IMR-90 (cell line): ENCODE measurements around the gene SMC1B. TPM values are rescaled to one million over a fixed set of nuclear protein-coding genes. Genes with fewer than 3 reads are reported as not detected.
A peak's percentile ranks its signal among the peaks of the same experiment; 100 is the strongest.

ENCODE experiments used
- ATAC-seq: fragments of 200-7000 bp; cut with Tn5 transposase; 2 replicates; pipeline ENCODE4 v1.9.1; 2020; ENCODE audit warnings: low read depth, mild to moderate bottlenecking, moderate library complexity
- BruUV-seq: library from RNA; stranded (reverse); fragments of 400-500 nt; replicated peaks from 2 replicates; lab custom pipeline; 2021; lab: Mats Ljungman, UMichigan
- CTCF ChIA-PET: fragments of 300-600 bp; formaldehyde crosslinking; extraction: SDS; loops from one replicate; lab custom pipeline; 2021; ENCODE audit warnings: antibody characterized with exemption; lab: Yijun Ruan, JAX
- POLR2A ChIA-PET: fragments of 300-600 bp; sonication (Branson Sonifier 250); formaldehyde crosslinking; loops from one replicate; lab custom pipeline; 2022; ENCODE audit warnings: antibody characterized with exemption; ENCODE audit not compliant: unreplicated experiment; lab: Charles Lee
- DNase-seq: peaks from one replicate; pipeline ENCODE4 v3.0.0; 2013
- H2AFZ ChIP-seq: replicated peaks from 2 replicates; pipeline ENCODE3; 2013; ENCODE audit warnings: low read length, mild to moderate bottlenecking; ENCODE audit not compliant: poor library complexity
- H2AK5ac ChIP-seq: 2 replicates; pipeline ENCODE4 v1.6.1; 2013; ENCODE audit warnings: low read depth, low read length, inconsistent platforms
- H2AK9ac ChIP-seq: replicated peaks from 2 replicates; pipeline ENCODE3; 2013; ENCODE audit warnings: mild to moderate bottlenecking, low read depth, low read length, moderate library complexity; ENCODE audit not compliant: poor library complexity
- H2BK120ac ChIP-seq: 2 replicates; pipeline ENCODE4 v1.6.1; 2013; ENCODE audit warnings: low read depth, low read length, inconsistent platforms
- H2BK15ac ChIP-seq: 3 replicates; pipeline ENCODE4 v1.6.1; 2013; ENCODE audit warnings: low read depth, low read length, inconsistent platforms
- H2BK20ac ChIP-seq: 2 replicates; pipeline ENCODE4 v1.6.1; 2013; ENCODE audit warnings: low read depth, mild to moderate bottlenecking, inconsistent platforms, low read length, moderate library complexity
- H2BK5ac ChIP-seq: 2 replicates; pipeline ENCODE4 v1.6.1; 2013; ENCODE audit warnings: mild to moderate bottlenecking, low read depth, low read length, inconsistent platforms; ENCODE audit not compliant: poor library complexity, severe bottlenecking
- H3K14ac ChIP-seq: replicated peaks from 2 replicates; pipeline ENCODE4 v1.6.1; 2013; ENCODE audit warnings: low read depth, low read length, inconsistent platforms
- H3K18ac ChIP-seq: 2 replicates; pipeline ENCODE4 v1.6.1; 2013; ENCODE audit warnings: low read depth, low read length, control low read depth
- H3K23ac ChIP-seq: 2 replicates; pipeline ENCODE4 v1.6.1; 2013; ENCODE audit warnings: low read depth, low read length, inconsistent platforms
- H3K27ac ChIP-seq: 2 replicates; pipeline ENCODE4 v1.5.1; 2013; ENCODE audit warnings: mild to moderate bottlenecking, control low read depth, low read length; ENCODE audit not compliant: insufficient read depth
- H3K27me3 ChIP-seq: 2 replicates; pipeline ENCODE4 v1.6.1; 2013; ENCODE audit warnings: low read length; ENCODE audit not compliant: control insufficient read depth, insufficient read depth
- H3K36me3 ChIP-seq: 2 replicates; pipeline ENCODE4 v1.6.1; 2013; ENCODE audit warnings: low read length, mixed read lengths; ENCODE audit not compliant: control insufficient read depth, insufficient read depth
- H3K4ac ChIP-seq: 2 replicates; pipeline ENCODE4 v1.6.1; 2013; ENCODE audit warnings: low read depth, low read length, inconsistent platforms
- H3K4me1 ChIP-seq: 2 replicates; pipeline ENCODE4 v1.6.1; 2013; ENCODE audit warnings: low read length, mixed read lengths; ENCODE audit not compliant: control insufficient read depth, insufficient read depth
- H3K4me2 ChIP-seq: 2 replicates; pipeline ENCODE4 v1.6.1; 2013; ENCODE audit warnings: low read depth, mild to moderate bottlenecking, control low read depth, low read length, moderate library complexity
- H3K4me3 ChIP-seq: 2 replicates; pipeline ENCODE4 v1.5.1; 2013; ENCODE audit warnings: low read depth, mild to moderate bottlenecking, control low read depth, low read length, moderate library complexity; ENCODE audit not compliant: insufficient read depth
- H3K56ac ChIP-seq: 2 replicates; pipeline ENCODE4 v1.6.1; 2013; ENCODE audit warnings: low read length, inconsistent platforms; ENCODE audit not compliant: insufficient read depth; ENCODE audit errors: extremely low read depth
- H3K79me1 ChIP-seq, 2 experiments: 2 replicates each; pipeline ENCODE4 v1.6.1; 2013; ENCODE audit warnings: low read length in 2 of 2, inconsistent platforms in 1 of 2, low read depth in 1 of 2
- H3K9ac ChIP-seq: 2 replicates; pipeline ENCODE4 v1.6.1; 2013; ENCODE audit warnings: low read depth, low read length, control low read depth
- H3K9me1 ChIP-seq: 2 replicates; pipeline ENCODE4 v1.6.1; 2013; ENCODE audit warnings: low read length, inconsistent platforms; ENCODE audit not compliant: insufficient read depth
- H3K9me3 ChIP-seq: 2 replicates; pipeline ENCODE4 v1.6.1; 2013; ENCODE audit warnings: low read length; ENCODE audit not compliant: control insufficient read depth, insufficient read depth
- H4K20me1 ChIP-seq: 2 replicates; pipeline ENCODE4 v1.6.1; 2013; ENCODE audit warnings: low read length, inconsistent platforms; ENCODE audit not compliant: insufficient read depth
- H4K5ac ChIP-seq: 2 replicates; pipeline ENCODE4 v1.6.1; 2013; ENCODE audit warnings: mild to moderate bottlenecking, low read depth, low read length, control low read depth
- H4K8ac ChIP-seq, 2 experiments: 2 replicates each; pipeline ENCODE4 v1.6.1; 2013; ENCODE audit warnings: low read depth in 2 of 2, low read length in 2 of 2, control low read depth in 1 of 2, inconsistent platforms in 1 of 2
- H4K91ac ChIP-seq: 2 replicates; pipeline ENCODE4 v1.6.1; 2013; ENCODE audit warnings: low read depth, low read length, inconsistent platforms; ENCODE audit not compliant: insufficient read depth
- CTCF ChIP-seq: conservative IDR thresholded peaks from 2 replicates; pipeline ENCODE4 v1.5.1; 2012; ENCODE audit warnings: mild to moderate bottlenecking, low read depth, low read length, improper control_type of control experiment
- FOS ChIP-seq: fragments of 150-350 bp; IDR thresholded peaks from 2 replicates; pipeline ENCODE4 v1.6.1; 2016; ENCODE audit warnings: low read depth, low read length
- MXI1 ChIP-seq: IDR thresholded peaks from 2 replicates; pipeline ENCODE4 v1.6.1; 2012; ENCODE audit warnings: low read depth, mild to moderate bottlenecking, low read length, moderate library complexity, borderline replicate concordance
- SMC3 ChIP-seq: fragments of 150-350 bp; IDR thresholded peaks from 2 replicates; pipeline ENCODE4 v1.6.1; 2016; ENCODE audit warnings: low read depth, mild to moderate bottlenecking, antibody characterized with exemption, low read length, moderate library complexity
- WGBS, 2 experiments: methylation state at CpG; one replicate each; pipeline versions ENCODE4 v1.1.5 to v1.1.7; 2013; ENCODE audit warnings: missing lambda C conversion rate in 2 of 2; ENCODE audit not compliant: insufficient read length in 1 of 2; ENCODE audit errors: extremely low coverage in 2 of 2; 5-methylcytosine and 5-hydroxymethylcytosine counted together
- dilution Hi-C: fragments of 300-500 bp; cut with HindIII; formaldehyde crosslinking; loops from one replicate; pipeline ENCODE4 v1.14.3; 2018; ENCODE audit warnings: low sequenced_read_pairs; ENCODE audit not compliant: unreplicated experiment
- in situ Hi-C: fragments of 300-500 bp; cut with MboI; formaldehyde crosslinking; loops from 3 replicates; pipeline ENCODE4 v1.14.3; 2019; ENCODE audit warnings: low sequenced_read_pairs, inconsistent platforms, mixed read lengths
- intact Hi-C: fragments of 100-400 bp; cut with micrococcal nuclease; formaldehyde crosslinking; loops from 2 replicates; pipeline ENCODE4 v1.10.0; 2022
- polyA plus RNA-seq, 3 experiments: library from polyadenylated mRNA; depleted of rRNA; stranded (reverse); fragments of >200 nt; gene quantifications; 2 replicates each; pipeline ENCODE4 v1.2.3, GENCODE V29; 2012; ENCODE audit warnings: low replicate concordance in 1 of 3
- total RNA-seq: library from RNA; depleted of rRNA; stranded (reverse); fragments of >200 nt; gene quantifications from 2 replicates; pipeline ENCODE4 v1.2.3, GENCODE V29; 2012

The SMC1B gene
- total and polyA plus RNA-seq, 2 of the 4 experiments (the other 2 are of a cell fraction), result not detected

- dilution Hi-C loops, result no loop called here
- no peak overlapping the region for H4K8ac ChIP-seq
- H3K79me1 ChIP-seq, result peaks cover 3 to 8% of the 10 kb centered on the region in 2 experiments; a peak in 1 of 4 replicates
- H3K4ac ChIP-seq, result no peak overlapping the region
- ChIA-PET POLR2A (no interaction called here), CTCF (no interaction called here)
- intact Hi-C loops, result no loop called here
- H3K18ac ChIP-seq, result no peak overlapping the region
- H4K5ac ChIP-seq, result no peak overlapping the region
- no peak for DNase-seq
- peaks cover 2% of the 10 kb centered on the region; the same call in 1 of the 2 replicates for H3K4me1 ChIP-seq
- no peak overlapping the region for H3K56ac ChIP-seq
- H3K9ac ChIP-seq, result no peak overlapping the region
- no peak overlapping the region for H3K14ac ChIP-seq
- H3K27me3 ChIP-seq, result no peaks in the 10 kb centered on the region
- H2BK15ac ChIP-seq, result no peak overlapping the region
- H4K91ac ChIP-seq, result no peak overlapping the region
- H2BK5ac ChIP-seq, result no peak overlapping the region
- 100% methylated on average over 1 of the region's 7 CpGs; no CpG with 5 or more reads in 1 of the 2 experiments for WGBS, 2 experiments
- no peak for ATAC-seq
- H3K36me3 ChIP-seq, result peaks cover 56% of the 10 kb centered on the region
- H2AK9ac ChIP-seq, result peak overlapping the region; percentile 34
- H3K9me3 ChIP-seq, result no peaks in the 10 kb centered on the region
- H2BK120ac ChIP-seq, result no peak overlapping the region
- H2BK20ac ChIP-seq, result no peak overlapping the region
- no peak overlapping the region for H2AK5ac ChIP-seq
- no peak for TF ChIP-seq FOS
- no peak for TF ChIP-seq MXI1
- no peak for TF ChIP-seq CTCF
- no peak for TF ChIP-seq SMC3
- H3K23ac ChIP-seq, result no peak overlapping the region
- BruUV-seq, result no TSS peak
- no peak overlapping the region for H2AFZ ChIP-seq
- H3K4me3 ChIP-seq, result no peak overlapping the region
- H3K4me2 ChIP-seq, result no peak overlapping the region
- in situ Hi-C loops, result no loop called here
- no peak overlapping the region for H3K27ac ChIP-seq
- peaks cover 6% of the 10 kb centered on the region; the same call in 1 of the 2 replicates for H3K9me1 ChIP-seq
- H4K20me1 ChIP-seq, result no peaks in the 10 kb centered on the region
These were observed 81.4 kb downstream of the SMC1B start for GRCh38 chr22:45332001-45332400.
